HG03565 (cell line): ENCODE data around the gene KIAA1755.

Source experiments
- ATAC-seq: cut with Tn5 transposase; IDR thresholded peaks from one replicate; pipeline ENCODE4 v1.9.1; 2021; ENCODE audit warnings: mild to moderate bottlenecking, moderate library complexity; ENCODE audit not compliant: unreplicated experiment

KIAA1755 gene, protein sequence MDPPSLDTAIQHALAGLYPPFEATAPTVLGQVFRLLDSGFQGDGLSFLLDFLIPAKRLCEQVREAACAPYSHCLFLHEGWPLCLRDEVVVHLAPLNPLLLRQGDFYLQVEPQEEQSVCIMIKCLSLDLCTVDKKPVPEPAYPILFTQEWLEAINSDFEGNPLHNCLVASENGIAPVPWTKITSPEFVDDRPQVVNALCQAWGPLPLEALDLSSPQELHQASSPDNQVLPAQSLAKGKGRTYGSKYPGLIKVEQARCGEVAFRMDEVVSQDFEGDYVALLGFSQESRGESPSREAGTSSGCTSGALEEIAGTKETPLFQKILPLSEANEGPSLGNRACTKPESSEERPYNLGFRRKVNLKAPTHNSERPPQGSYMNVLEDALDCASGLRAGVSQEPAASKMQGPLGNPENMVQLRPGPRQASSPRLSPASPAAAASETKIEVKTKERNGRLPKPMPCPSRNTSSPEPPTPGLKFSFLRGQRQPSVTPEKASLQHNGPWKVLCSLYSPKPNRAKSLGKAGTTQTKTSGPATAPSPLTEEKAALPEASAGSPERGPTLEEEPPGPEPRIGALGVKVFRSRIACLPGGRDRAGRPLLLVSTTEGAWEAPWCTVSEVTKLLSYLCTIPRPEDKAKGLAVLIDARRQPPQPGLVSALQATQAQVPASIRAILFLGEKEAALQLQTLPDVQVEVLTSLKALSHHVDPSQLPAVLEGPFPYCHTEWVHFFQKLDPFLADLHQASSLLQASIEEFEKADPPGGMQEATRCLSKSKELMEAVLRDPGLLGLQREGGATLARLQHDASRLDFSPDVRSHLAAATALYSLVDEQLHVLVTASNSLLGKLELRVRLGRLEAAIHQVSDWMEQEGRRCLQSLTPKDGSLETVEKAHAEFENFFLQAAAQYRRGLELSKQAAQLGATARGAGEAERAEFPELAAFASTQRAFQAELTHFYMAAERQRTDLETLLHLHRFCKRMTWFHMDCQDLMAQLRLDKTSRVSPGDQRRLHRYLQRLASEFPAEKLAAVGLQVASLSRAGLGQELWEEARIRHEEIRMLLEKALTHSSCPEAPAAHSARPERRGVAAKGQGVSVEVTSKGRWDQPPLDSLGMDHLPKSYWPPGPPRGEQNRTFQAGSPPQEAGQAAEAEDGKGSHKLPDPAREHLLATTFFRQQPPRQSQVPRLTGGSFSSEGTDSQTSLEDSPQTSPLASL

GRCh38 chr20:38260378-38261053 lies at the start of gene KIAA1755:
KIAA1755 (minus strand) TSS chr20:38260735; CDS start chr20:38260500, 235 bp downstream.
- no peak for ATAC-seq

GRCh38 chr20:38308447-38308846 lies 47.9 kb upstream of the KIAA1755 start:
- no peak for ATAC-seq

GRCh38 chr20:38308047-38308438 lies 47.5 kb upstream of the KIAA1755 start:
- ATAC-seq: no peak

DNA sequence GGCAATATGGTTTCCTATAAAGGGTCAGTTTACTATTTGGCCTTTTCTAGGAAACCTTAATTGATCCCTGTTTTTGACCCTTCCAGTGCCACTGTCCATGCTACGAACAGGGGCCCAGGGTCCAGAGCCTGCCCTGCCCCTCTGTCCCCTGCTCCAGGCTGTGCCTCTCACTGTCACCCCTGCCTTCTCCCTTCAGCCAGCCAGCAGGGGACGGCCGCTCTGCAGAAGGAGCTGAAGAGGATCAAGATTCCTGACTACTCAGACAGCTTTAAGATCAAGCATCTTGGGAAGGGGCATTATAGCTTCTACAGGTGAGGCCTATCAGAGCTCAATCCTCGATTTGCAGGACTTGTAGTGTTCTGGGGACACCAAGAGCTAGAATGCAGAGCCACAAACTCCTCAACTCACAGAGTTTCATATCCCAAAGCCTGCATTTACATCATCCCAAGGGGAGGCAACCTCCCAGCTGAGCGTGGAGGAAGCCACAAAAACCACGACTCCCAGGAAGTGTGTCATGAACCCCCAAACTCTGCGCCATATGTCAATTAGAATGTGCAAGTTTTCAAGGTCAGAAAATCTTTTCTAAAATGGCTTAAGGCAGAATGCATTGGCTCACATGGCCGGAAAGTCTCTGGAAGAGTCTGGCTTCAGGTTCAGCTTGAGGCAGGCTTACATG lies 47.0 kb upstream of the KIAA1755 start:
- no peak for ATAC-seq

- ATAC-seq: no peak
Measured at GRCh38 chr20:38306379-38306778, 45.8 kb upstream of the KIAA1755 start.

DNA sequence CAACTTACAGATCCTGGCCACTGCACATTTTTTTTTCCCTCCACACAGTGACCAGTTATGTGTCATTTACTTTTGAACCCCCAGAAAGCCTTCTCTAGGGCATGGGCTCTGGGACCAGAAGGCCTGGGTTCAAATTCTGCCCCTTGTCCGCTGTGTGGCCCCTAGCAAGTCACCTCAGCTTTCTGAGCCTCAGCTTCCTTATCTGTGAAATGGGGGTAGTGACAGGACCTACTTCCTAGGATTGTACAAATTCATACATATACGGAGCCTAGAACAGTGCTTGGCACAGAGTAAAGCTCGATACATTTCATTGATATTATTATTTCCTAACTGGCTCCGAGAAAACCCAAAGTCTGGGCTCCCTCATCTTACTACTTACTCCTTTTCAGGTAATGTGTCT lies 45.0 kb upstream of the KIAA1755 start:
- no peak for ATAC-seq

DNA sequence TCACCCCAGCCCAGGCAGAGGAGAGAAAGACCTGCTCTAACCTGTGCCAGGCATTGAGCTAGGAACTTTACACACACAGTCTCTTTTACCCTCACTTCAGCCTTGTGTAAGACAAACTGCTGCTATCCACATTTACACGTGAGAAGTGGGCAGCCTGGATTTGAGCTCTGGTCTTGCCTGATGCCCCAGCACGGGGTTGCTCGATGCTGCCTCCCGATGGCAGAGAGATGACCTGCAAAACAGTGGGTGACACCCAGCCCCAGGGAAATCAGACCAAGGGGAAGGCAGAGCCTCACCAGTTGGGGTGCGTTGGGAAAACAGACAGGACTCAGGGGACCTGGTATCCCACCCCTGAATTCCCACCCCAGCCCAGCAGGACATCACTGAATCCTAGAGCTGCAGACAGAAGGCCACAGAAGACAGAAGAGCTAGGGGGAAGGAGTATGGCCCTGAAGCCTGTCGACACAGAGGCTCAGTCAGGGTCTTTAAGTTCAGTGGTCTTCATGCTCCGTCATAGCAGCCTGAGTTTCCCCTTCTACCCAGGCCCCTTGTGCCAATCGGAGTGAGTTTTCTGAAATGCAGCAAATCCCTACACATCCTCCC lies 44.4 kb upstream of the KIAA1755 start:
- no peak for ATAC-seq

DNA sequence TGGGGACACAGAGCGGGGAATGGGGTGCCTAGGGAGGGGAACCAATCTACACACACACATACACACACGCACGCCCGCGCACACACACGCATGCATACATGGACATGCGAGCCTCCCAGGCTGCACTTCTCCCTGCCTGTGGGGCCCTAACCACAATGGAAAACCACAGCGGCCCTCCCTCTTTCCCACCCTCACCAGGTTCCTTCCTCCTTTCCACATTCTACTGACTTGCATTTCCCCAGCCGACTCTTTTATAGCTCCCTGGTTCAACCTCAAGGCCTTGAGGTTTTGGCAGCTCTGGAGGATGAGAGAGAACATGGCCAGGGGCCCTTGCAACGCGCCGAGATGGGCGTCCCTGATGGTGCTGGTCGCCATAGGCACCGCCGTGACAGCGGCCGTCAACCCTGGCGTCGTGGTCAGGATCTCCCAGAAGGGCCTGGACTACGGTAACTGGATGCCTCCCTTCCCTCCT lies 43.4 kb upstream of the KIAA1755 start, which contains the start of gene BPI:
TSS of gene BPI (plus strand) at position 249 of the 472 bp plus-strand sequence. CDS start at position 317, 68 bp downstream.
- no peak for ATAC-seq

DNA sequence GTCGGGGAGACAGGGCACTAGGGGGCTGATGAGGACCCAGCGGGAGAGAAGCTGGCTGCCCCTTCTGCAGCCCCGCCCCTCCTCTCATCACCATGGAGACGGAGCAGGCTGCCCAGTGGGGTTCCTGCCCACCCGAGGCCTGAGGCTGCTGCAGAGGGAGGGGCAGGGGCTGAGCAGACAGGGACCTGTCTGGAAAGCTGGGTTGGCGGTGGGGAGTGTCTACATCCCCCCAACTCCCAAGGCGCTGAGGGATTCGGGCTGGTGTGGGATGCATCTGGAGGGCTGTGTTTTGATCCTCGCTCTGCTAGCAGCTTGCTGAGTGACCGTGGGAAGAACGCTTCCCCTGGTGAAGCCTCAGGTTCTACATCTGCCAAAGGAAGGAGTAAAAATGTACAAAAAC lies 42.3 kb upstream of the KIAA1755 start:
- ATAC-seq: no peak

GRCh38 chr20:38301309-38301708 lies 40.8 kb upstream of the KIAA1755 start:
- ATAC-seq: no peak

- no peak for ATAC-seq
Measured at GRCh38 chr20:38300438-38300837, 39.9 kb upstream of the KIAA1755 start.

DNA sequence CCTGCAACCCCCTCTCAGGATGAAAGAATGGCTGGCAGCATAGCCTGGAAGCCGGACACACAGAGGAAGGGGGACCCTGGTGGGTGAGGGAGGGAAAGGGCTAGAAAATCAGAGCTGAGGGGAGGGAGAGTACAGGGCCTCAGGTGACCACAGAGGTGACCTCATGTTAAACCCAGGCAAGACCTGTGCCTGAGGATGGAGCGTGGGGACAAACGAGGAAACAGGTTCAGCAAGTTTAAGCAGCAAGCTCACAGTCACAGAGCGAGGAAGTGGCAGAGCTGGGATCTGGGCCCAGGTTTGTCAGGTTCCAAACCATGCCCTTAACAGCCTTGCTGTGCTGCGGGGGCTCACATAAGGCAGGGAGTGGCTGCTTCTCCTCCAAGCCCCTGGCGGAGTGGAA lies 39.4 kb upstream of the KIAA1755 start:
- no peak for ATAC-seq

- no peak for ATAC-seq
Measured at GRCh38 chr20:38298768-38299288, 38.3 kb upstream of the KIAA1755 start.

- ATAC-seq: no peak
Measured at GRCh38 chr20:38297916-38298674, 37.6 kb upstream of the KIAA1755 start.

GRCh38 chr20:38296433-38296832 lies 35.9 kb upstream of the KIAA1755 start:
- ATAC-seq: no peak

- ATAC-seq: no peak
Measured at GRCh38 chr20:38295811-38296210, 35.3 kb upstream of the KIAA1755 start.

GRCh38 chr20:38294076-38294591 lies 33.6 kb upstream of the KIAA1755 start:
- ATAC-seq: no peak

- no peak for ATAC-seq
Measured at GRCh38 chr20:38293491-38294065, 33.0 kb upstream of the KIAA1755 start.
